AG04449 (cell line): ENCODE measurements around the gene KCNQ5.

Source experiments
- CTCF ChIA-PET: fragments of 350-600 bp; formaldehyde crosslinking; extraction: SDS; loops from one replicate; lab custom pipeline; 2021; ENCODE audit warnings: antibody characterized with exemption; lab: Yijun Ruan, JAX
- POLR2A ChIA-PET: fragments of 400-600, 350-600 bp; formaldehyde crosslinking; extraction: SDS; loops from one replicate; lab custom pipeline; 2020; ENCODE audit warnings: antibody characterized with exemption, inconsistent platforms; lab: Yijun Ruan, JAX
- DNase-seq: peaks from one replicate; pipeline ENCODE4 v3.0.0-alpha.2; 2010; ENCODE audit warnings: low read depth, low spot score
- H3K4me3 ChIP-seq: 2 replicates; pipeline ENCODE4 v1.5.1; 2011; ENCODE audit warnings: low read depth, mild to moderate bottlenecking, control low read depth, low read length
- TF ChIP-seq, protein P1 (sequence below): IDR thresholded peaks from one replicate; pipeline ENCODE4 v1.5.1; 2011; ENCODE audit warnings: mild to moderate bottlenecking, moderate library complexity, low read length, control low read depth, inconsistent platforms; ENCODE audit not compliant: insufficient read depth; ENCODE audit errors: missing control alignments

The KCNQ5 gene

DNA sequence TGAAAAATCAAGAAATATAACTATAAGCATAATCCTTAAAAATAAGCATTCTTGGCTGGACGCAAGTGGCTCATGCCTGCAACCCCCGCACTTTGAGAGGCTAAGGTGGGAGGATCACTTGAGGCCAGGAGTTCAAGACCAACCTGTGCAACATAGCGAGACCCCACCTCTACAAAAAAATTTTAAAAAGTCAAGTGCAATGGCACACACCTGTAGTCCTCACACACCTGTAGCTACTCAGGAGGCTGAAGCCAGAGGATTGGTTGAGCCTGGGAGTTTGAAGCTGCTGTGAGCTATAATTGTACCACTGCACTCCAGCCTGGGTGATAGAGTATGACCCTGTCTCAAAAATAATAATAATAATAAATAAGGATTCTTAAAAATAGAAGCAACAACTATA, 494.5 kb downstream of the KCNQ5 start:
- ChIA-PET POLR2A (no interaction called here), CTCF (interaction anchor here (1.4 to 1.6 kb wide), 2 partner anchors 13 to 15 kb away, joined by 5 to 6 read pairs; no protein-coding TSS in a partner anchor)
- no peak for DNase-seq
- no peak overlapping the region for H3K4me3 ChIP-seq
- TF ChIP-seq, protein P1, sequence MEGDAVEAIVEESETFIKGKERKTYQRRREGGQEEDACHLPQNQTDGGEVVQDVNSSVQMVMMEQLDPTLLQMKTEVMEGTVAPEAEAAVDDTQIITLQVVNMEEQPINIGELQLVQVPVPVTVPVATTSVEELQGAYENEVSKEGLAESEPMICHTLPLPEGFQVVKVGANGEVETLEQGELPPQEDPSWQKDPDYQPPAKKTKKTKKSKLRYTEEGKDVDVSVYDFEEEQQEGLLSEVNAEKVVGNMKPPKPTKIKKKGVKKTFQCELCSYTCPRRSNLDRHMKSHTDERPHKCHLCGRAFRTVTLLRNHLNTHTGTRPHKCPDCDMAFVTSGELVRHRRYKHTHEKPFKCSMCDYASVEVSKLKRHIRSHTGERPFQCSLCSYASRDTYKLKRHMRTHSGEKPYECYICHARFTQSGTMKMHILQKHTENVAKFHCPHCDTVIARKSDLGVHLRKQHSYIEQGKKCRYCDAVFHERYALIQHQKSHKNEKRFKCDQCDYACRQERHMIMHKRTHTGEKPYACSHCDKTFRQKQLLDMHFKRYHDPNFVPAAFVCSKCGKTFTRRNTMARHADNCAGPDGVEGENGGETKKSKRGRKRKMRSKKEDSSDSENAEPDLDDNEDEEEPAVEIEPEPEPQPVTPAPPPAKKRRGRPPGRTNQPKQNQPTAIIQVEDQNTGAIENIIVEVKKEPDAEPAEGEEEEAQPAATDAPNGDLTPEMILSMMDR: no peak

DNA sequence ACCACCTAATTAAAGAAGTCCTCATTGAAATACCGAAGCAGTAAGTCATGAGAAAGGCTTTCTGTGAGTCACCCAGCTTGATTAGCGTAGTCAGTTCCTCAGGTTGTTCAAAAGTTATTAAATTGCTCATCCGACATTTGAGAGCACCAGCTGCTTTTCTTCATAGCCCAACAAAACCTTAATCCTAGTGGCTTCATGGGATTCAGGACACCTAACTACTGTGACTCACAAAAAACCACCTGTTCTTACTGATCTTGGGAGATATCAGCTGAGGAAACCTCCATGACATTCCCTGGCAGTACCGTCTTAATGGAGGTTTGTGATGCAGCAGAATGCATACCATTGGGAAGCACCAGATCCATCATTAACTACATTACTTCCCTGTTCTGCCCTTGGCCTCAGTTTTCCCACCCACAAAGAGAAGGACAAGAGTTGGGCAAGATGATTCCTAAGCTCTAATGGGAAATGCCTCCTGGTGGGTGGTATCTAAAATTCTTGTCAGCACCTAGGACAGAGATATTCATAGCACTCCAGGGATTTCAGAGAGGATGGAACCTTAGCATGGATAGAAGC, 499.6 kb downstream of the KCNQ5 start:
- no peak overlapping the region for H3K4me3 ChIP-seq
- ChIA-PET CTCF (interaction anchor here (1.3 to 1.4 kb wide), 2 partner anchors 9 to 505 kb away, joined by 5 to 6 read pairs; no protein-coding TSS in a partner anchor), POLR2A (no interaction called here)
- no peak for DNase-seq
- TF ChIP-seq, protein P1: peak; percentile 30

- TF ChIP-seq, protein P1: no peak
- ChIA-PET CTCF (interaction anchor here (0.9 to 1.4 kb wide), 2 partner anchors 9 to 508 kb away, joined by 4 to 5 read pairs; no protein-coding TSS in a partner anchor), POLR2A (no interaction called here)
- no peak overlapping the region for H3K4me3 ChIP-seq
- DNase-seq: no peak
These were observed 501.9 kb downstream of the KCNQ5 start for GRCh38 chr6:73123632-73124329.

- ChIA-PET CTCF (interaction anchor here (0.6 to 12.0 kb wide), 43 partner anchors 8 to 718 kb away, joined by 3 to 251 read pairs (median 5); partner anchors contain the start of gene KCNQ5), POLR2A (no interaction called here)
- H3K4me3 ChIP-seq: no peak overlapping the region
- TF ChIP-seq, protein P1: peak; percentile 93
- no peak for DNase-seq
These were observed 508.0 kb downstream of the KCNQ5 start for GRCh38 chr6:73129653-73130443.

DNA sequence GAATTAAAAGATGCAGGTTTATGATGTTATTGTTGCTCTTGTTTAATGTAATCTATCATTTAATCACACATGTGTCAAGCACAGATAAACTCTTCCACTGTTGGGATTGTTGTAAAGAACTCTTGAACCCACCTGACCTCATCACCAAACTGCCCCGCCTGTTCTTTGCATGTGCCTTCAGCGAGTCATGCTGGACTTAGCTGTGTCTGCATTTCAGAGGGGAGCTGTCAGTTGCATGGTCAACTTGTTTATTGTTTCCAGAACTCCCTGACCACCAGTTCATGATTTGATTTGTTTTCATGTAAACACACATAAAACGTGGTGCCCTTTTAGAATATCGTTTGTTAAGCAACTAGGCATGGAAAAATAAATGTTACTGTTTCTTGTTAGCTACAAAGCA, 509.8 kb downstream of the KCNQ5 start:
- no peak for DNase-seq
- TF ChIP-seq, protein P1: no peak
- POLR2A ChIA-PET: no interaction called here
- no peak overlapping the region for H3K4me3 ChIP-seq
- CTCF ChIA-PET: interaction anchor here (1.6 to 12.0 kb wide), 5 partner anchors 10 to 720 kb away, joined by 3 to 251 read pairs (median 14); partner anchors contain the start of gene KCNQ5

GRCh38 chr6:73134588-73134987, 512.7 kb downstream of the KCNQ5 start:
- no peak for DNase-seq
- ChIA-PET CTCF (interaction anchor here (0.7 to 12.0 kb wide), 6 partner anchors 9 to 524 kb away, joined by 3 to 251 read pairs (median 4); partner anchors contain the start of gene KCNQ5), POLR2A (no interaction called here)
- H3K4me3 ChIP-seq: no peak overlapping the region
- TF ChIP-seq, protein P1: no peak
